ENCODE measurements around the gene RNPEP. TPM values are rescaled to one million over a fixed set of nuclear protein-coding genes. Genes with fewer than 3 reads are reported as not detected.

The RNPEP gene
- total and polyA plus RNA-seq, 2 experiments from 2014 or later = 57.9 to 74.2 TPM

GRCh38 chr1:202014060-202014459, 31.6 kb downstream of the RNPEP start:
- TF ChIP-seq EZH2 (IDR thresholded peaks at IDR 0.05; ENCODE audit: borderline replicate concordance) (no peak), EZH2phosphoT487 (IDR thresholded peaks at IDR 0.05; ENCODE audit: low read depth, severe bottlenecking, unreplicated experiment) (no peak)
- TF ChIP-seq, protein P1, sequence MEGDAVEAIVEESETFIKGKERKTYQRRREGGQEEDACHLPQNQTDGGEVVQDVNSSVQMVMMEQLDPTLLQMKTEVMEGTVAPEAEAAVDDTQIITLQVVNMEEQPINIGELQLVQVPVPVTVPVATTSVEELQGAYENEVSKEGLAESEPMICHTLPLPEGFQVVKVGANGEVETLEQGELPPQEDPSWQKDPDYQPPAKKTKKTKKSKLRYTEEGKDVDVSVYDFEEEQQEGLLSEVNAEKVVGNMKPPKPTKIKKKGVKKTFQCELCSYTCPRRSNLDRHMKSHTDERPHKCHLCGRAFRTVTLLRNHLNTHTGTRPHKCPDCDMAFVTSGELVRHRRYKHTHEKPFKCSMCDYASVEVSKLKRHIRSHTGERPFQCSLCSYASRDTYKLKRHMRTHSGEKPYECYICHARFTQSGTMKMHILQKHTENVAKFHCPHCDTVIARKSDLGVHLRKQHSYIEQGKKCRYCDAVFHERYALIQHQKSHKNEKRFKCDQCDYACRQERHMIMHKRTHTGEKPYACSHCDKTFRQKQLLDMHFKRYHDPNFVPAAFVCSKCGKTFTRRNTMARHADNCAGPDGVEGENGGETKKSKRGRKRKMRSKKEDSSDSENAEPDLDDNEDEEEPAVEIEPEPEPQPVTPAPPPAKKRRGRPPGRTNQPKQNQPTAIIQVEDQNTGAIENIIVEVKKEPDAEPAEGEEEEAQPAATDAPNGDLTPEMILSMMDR (IDR thresholded peaks at IDR 0.05; ENCODE audit: poor library complexity) = no peak
- H3K4me3 ChIP-seq = no peak overlapping the region
- peaks cover 48% of the 10 kb centered on the region for H4K20me1 ChIP-seq (ENCODE audit: insufficient read depth, poor library complexity, severe bottlenecking)
- H3K4me2 ChIP-seq = peak overlapping the region; percentile 75
- 94% methylated on average over 6 of the region's 6 CpGs for whole genome bisulfite sequencing (ENCODE audit: low lambda C conversion rate, missing lambda C conversion rate)
- no peak overlapping the region for H2AFZ ChIP-seq
- peaks cover 54% of the 10 kb centered on the region for H3K4me1 ChIP-seq (ENCODE audit: insufficient read depth)
- H3K27ac ChIP-seq = peak overlapping the region; percentile 95
- no peaks in the 10 kb centered on the region for H3K36me3 ChIP-seq (replicated peaks; ENCODE audit: insufficient read depth, low read depth)
- peaks cover 62% of the 10 kb centered on the region for H3K79me2 ChIP-seq
- DNase-seq (ENCODE audit: low spot score) = no peak
- H3K9me3 ChIP-seq (ENCODE audit: low read depth) = no peaks in the 10 kb centered on the region
- H3K27me3 ChIP-seq = no peaks in the 10 kb centered on the region
- no peaks in the 10 kb centered on the region for H3K9me2 ChIP-seq (replicated peaks; ENCODE audit: insufficient read depth)

GRCh38 chr1:202014915-202015661, 32.6 kb downstream of the RNPEP start:
- peak overlapping the region; percentile 95 for H3K27ac ChIP-seq
- H3K9me3 ChIP-seq (ENCODE audit: low read depth) = no peaks in the 10 kb centered on the region
- 84% methylated on average over 17 of the region's 17 CpGs for WGBS (ENCODE audit: low lambda C conversion rate, missing lambda C conversion rate)
- DNase-seq (ENCODE audit: low spot score) = no peak
- no peak overlapping the region for H3K4me3 ChIP-seq
- no peak overlapping the region for H2AFZ ChIP-seq
- H3K36me3 ChIP-seq (replicated peaks; ENCODE audit: insufficient read depth, low read depth) = no peaks in the 10 kb centered on the region
- TF ChIP-seq EZH2phosphoT487 (IDR thresholded peaks at IDR 0.05; ENCODE audit: low read depth, severe bottlenecking, unreplicated experiment) = no peak
- TF ChIP-seq, protein P1 (IDR thresholded peaks at IDR 0.05; ENCODE audit: poor library complexity) = no peak
- TF ChIP-seq EZH2 (IDR thresholded peaks at IDR 0.05; ENCODE audit: borderline replicate concordance) = no peak
- H3K79me2 ChIP-seq = peaks cover 60% of the 10 kb centered on the region
- H3K4me1 ChIP-seq (ENCODE audit: insufficient read depth) = peaks cover 55% of the 10 kb centered on the region
- no peaks in the 10 kb centered on the region for H3K9me2 ChIP-seq (replicated peaks; ENCODE audit: insufficient read depth)
- H3K27me3 ChIP-seq = no peaks in the 10 kb centered on the region
- H4K20me1 ChIP-seq (ENCODE audit: insufficient read depth, poor library complexity, severe bottlenecking) = peaks cover 48% of the 10 kb centered on the region
- peak overlapping the region; percentile 75 for H3K4me2 ChIP-seq

GRCh38 chr1:202015662-202015937, 33.2 kb downstream of the RNPEP start:
- no peak overlapping the region for H3K4me3 ChIP-seq
- DNase-seq (ENCODE audit: low spot score) = no peak
- H3K27me3 ChIP-seq = no peaks in the 10 kb centered on the region
- peak overlapping the region; percentile 75 for H3K4me2 ChIP-seq
- H3K4me1 ChIP-seq (ENCODE audit: insufficient read depth) = peaks cover 55% of the 10 kb centered on the region
- H4K20me1 ChIP-seq (ENCODE audit: insufficient read depth, poor library complexity, severe bottlenecking) = peaks cover 48% of the 10 kb centered on the region
- 74% methylated on average over 3 of the region's 3 CpGs for WGBS (ENCODE audit: low lambda C conversion rate, missing lambda C conversion rate)
- H3K9me2 ChIP-seq (replicated peaks; ENCODE audit: insufficient read depth) = no peaks in the 10 kb centered on the region
- H3K27ac ChIP-seq = peak overlapping the region; percentile 95
- H3K36me3 ChIP-seq (replicated peaks; ENCODE audit: insufficient read depth, low read depth) = no peaks in the 10 kb centered on the region
- peaks cover 60% of the 10 kb centered on the region for H3K79me2 ChIP-seq
- H2AFZ ChIP-seq = no peak overlapping the region
- TF ChIP-seq EZH2phosphoT487 (IDR thresholded peaks at IDR 0.05; ENCODE audit: low read depth, severe bottlenecking, unreplicated experiment) (no peak), EZH2 (IDR thresholded peaks at IDR 0.05; ENCODE audit: borderline replicate concordance) (no peak)
- TF ChIP-seq, protein P1 (IDR thresholded peaks at IDR 0.05; ENCODE audit: poor library complexity) = no peak
- H3K9me3 ChIP-seq (ENCODE audit: low read depth) = no peaks in the 10 kb centered on the region

Measured in hepatocyte (in vitro differentiated cells).